MM.1S (cell line): ENCODE results near the gene SPRED2.

Experiments used
- DNase-seq: peaks from one replicate; pipeline ENCODE4 v3.0.0-alpha.2; 2015
- H2AFZ ChIP-seq: fragments of 300-600 bp; sonication (generic); 2 replicates; pipeline ENCODE4 v1.6.0; 2016; ENCODE audit warnings: antibody characterized with exemption, low read length
- H3F3A ChIP-seq: fragments of 300-600 bp; sonication (generic); 2 replicates; pipeline ENCODE4 v1.6.1; 2016; ENCODE audit warnings: mild to moderate bottlenecking, antibody characterized with exemption, low read length, moderate library complexity, mixed read lengths; ENCODE audit not compliant: insufficient read depth
- H3K27ac ChIP-seq: fragments of 300-600 bp; sonication (generic); 2 replicates; pipeline ENCODE4 v1.5.1; 2016; ENCODE audit warnings: mild to moderate bottlenecking, low read length
- H3K27me3 ChIP-seq: fragments of 300-600 bp; sonication (generic); replicated peaks from 2 replicates; pipeline ENCODE4 v1.6.0; 2016; ENCODE audit warnings: low read length; ENCODE audit not compliant: insufficient read depth
- H3K36me3 ChIP-seq: fragments of 300-600 bp; sonication (generic); replicated peaks from 2 replicates; pipeline ENCODE4 v1.6.1; 2016; ENCODE audit warnings: mild to moderate bottlenecking, low read length, mixed read lengths; ENCODE audit not compliant: insufficient read depth
- H3K4me1 ChIP-seq: fragments of 300-600 bp; sonication (generic); 2 replicates; pipeline ENCODE4 v1.6.1; 2016; ENCODE audit warnings: low read length, mixed read lengths
- H3K4me2 ChIP-seq: fragments of 300-600 bp; sonication (generic); 2 replicates; pipeline ENCODE4 v1.6.0; 2016; ENCODE audit warnings: low read depth, low read length
- H3K4me3 ChIP-seq: fragments of 300-600 bp; sonication (generic); 2 replicates; pipeline ENCODE4 v1.5.1; 2016; ENCODE audit warnings: low read length, mixed read lengths
- H3K79me2 ChIP-seq: fragments of 300-600 bp; sonication (generic); 2 replicates; pipeline ENCODE4 v1.6.1; 2016; ENCODE audit warnings: mixed run types, low read length, mixed read lengths
- H3K9ac ChIP-seq: fragments of 300-600 bp; sonication (generic); 2 replicates; pipeline ENCODE4 v1.6.1; 2016; ENCODE audit warnings: low read length, mixed read lengths
- H3K9me2 ChIP-seq: fragments of 300-600 bp; sonication (generic); replicated peaks from 2 replicates; pipeline ENCODE4 v1.6.1; 2016; ENCODE audit warnings: mild to moderate bottlenecking, low read length, mixed read lengths; ENCODE audit not compliant: insufficient read depth
- H3K9me3 ChIP-seq: fragments of 300-600 bp; sonication (generic); replicated peaks from 2 replicates; pipeline ENCODE4 v1.6.1; 2016; ENCODE audit warnings: mild to moderate bottlenecking, low read length, mixed read lengths; ENCODE audit not compliant: insufficient read depth
- H4K20me1 ChIP-seq: fragments of 300-600 bp; sonication (generic); 2 replicates; pipeline ENCODE4 v1.6.1; 2016; ENCODE audit warnings: mild to moderate bottlenecking, low read length, moderate library complexity, mixed read lengths; ENCODE audit not compliant: insufficient read depth
- CTCF ChIP-seq: fragments of 300-600 bp; sonication (generic); IDR thresholded peaks from 2 replicates; pipeline ENCODE4 v1.5.1; 2016; ENCODE audit warnings: antibody characterized with exemption, low read length, mixed read lengths
- EZH2 ChIP-seq: fragments of 300-600 bp; sonication (generic); optimal IDR thresholded peaks from 2 replicates; pipeline ENCODE3; 2017; ENCODE audit warnings: low read depth, mild to moderate bottlenecking, antibody characterized with exemption, low read length, mixed read lengths
- EZH2phosphoT487 ChIP-seq: fragments of 300-600 bp; sonication (generic); IDR thresholded peaks from 2 replicates; pipeline ENCODE4 v1.6.1; 2018; ENCODE audit warnings: antibody characterized with exemption, low read length

Gene SPRED2

GRCh38 chr2:65268957-65269356 lies 163.4 kb downstream of the SPRED2 start:
- H3K27me3 ChIP-seq: no peaks in the 10 kb centered on the region
- H2AFZ ChIP-seq: no peak overlapping the region
- DNase-seq: no peak
- no peaks in the 10 kb centered on the region; the same call in 1 of the 2 replicates for H3K36me3 ChIP-seq
- no peaks in the 10 kb centered on the region for H3F3A ChIP-seq
- H3K9me2 ChIP-seq: no peaks in the 10 kb centered on the region
- H3K9me3 ChIP-seq: no peaks in the 10 kb centered on the region
- no peak overlapping the region for H3K9ac ChIP-seq
- H4K20me1 ChIP-seq: no peaks in the 10 kb centered on the region
- no peak overlapping the region for H3K4me2 ChIP-seq
- H3K27ac ChIP-seq: no peak overlapping the region
- TF ChIP-seq CTCF (no peak), EZH2phosphoT487 (no peak), EZH2 (no peak)
- H3K4me1 ChIP-seq: no peaks in the 10 kb centered on the region; the same call in 1 of the 2 replicates
- H3K79me2 ChIP-seq: peaks cover 9% of the 10 kb centered on the region; the same call in 1 of the 2 replicates
- no peak overlapping the region for H3K4me3 ChIP-seq

DNA sequence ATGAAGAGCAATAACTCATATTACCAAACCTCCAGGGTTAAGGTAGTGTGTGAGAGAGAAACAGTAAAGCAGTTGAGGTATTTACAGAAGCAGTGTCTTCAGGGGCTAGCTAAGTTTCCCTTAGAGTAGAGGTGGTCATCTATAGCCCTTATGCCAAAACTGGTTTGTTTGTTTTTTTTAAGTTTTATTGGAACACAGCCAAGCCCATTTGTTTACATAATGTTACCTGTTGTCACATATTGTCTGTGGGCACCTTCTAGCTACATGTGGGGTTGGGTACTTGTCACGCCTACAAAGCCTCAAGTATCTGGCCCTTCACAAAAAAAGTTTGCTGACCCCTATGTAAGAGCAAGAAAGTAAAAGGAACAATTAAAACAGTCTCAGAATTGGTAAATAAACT lies 165.4 kb downstream of the SPRED2 start:
- Histone ChIP-seq H3K4me2 (no peak overlapping the region), H3K79me2 (peaks cover 13% of the 10 kb centered on the region; the same call in 1 of the 2 replicates), H3K27ac (no peak overlapping the region), H3K4me3 (no peak overlapping the region), H3K4me1 (no peaks in the 10 kb centered on the region; the same call in 1 of the 2 replicates), H4K20me1 (no peaks in the 10 kb centered on the region), H2AFZ (no peak overlapping the region), H3K9me3 (no peaks in the 10 kb centered on the region), H3K36me3 (no peaks in the 10 kb centered on the region; the same call in 1 of the 2 replicates), H3K27me3 (no peaks in the 10 kb centered on the region), H3K9ac (no peak overlapping the region), H3F3A (no peaks in the 10 kb centered on the region), H3K9me2 (no peaks in the 10 kb centered on the region)
- no peak for TF ChIP-seq CTCF
- TF ChIP-seq EZH2phosphoT487: no peak
- TF ChIP-seq EZH2: no peak
- no peak for DNase-seq

- no peak overlapping the region for H3K4me2 ChIP-seq
- H3K9ac ChIP-seq: no peak overlapping the region
- H3K4me1 ChIP-seq: no peaks in the 10 kb centered on the region; the same call in 1 of the 2 replicates
- no peaks in the 10 kb centered on the region for H3K27me3 ChIP-seq
- H3K36me3 ChIP-seq: no peaks in the 10 kb centered on the region; the same call in 1 of the 2 replicates
- H3K9me3 ChIP-seq: no peaks in the 10 kb centered on the region
- H3K4me3 ChIP-seq: no peak overlapping the region
- no peak for TF ChIP-seq EZH2
- TF ChIP-seq CTCF: no peak
- no peak for TF ChIP-seq EZH2phosphoT487
- H3K9me2 ChIP-seq: no peaks in the 10 kb centered on the region
- no peak overlapping the region for H2AFZ ChIP-seq
- no peaks in the 10 kb centered on the region for H4K20me1 ChIP-seq
- peaks cover 13% of the 10 kb centered on the region; the same call in 1 of the 2 replicates for H3K79me2 ChIP-seq
- H3F3A ChIP-seq: no peaks in the 10 kb centered on the region
- no peak overlapping the region for H3K27ac ChIP-seq
- no peak for DNase-seq
Observed at GRCh38 chr2:65265671-65266045, 166.7 kb downstream of the SPRED2 start.
